CMK (cell line): ENCODE results near the gene EIF2AK2.
A peak's percentile ranks its signal among the peaks of the same experiment; 100 is the strongest.

Source experiments
- DNase-seq: peaks from one replicate; pipeline ENCODE4 v3.0.0-alpha.2; 2010; ENCODE audit warnings: low read depth

Gene EIF2AK2

GRCh38 chr2:37100054-37100453, 56.7 kb downstream of the EIF2AK2 start:
- DNase-seq, result no peak

- DNase-seq, result no peak
These were observed 58.2 kb downstream of the EIF2AK2 start for GRCh38 chr2:37098416-37099118.

GRCh38 chr2:37096568-37096967, 60.2 kb downstream of the EIF2AK2 start:
- DNase-seq, result no peak

GRCh38 chr2:37091873-37092272, 64.9 kb downstream of the EIF2AK2 start:
- DNase-seq, result no peak

- no peak for DNase-seq
These were observed 66.7 kb downstream of the EIF2AK2 start for GRCh38 chr2:37090019-37090477.

- no peak for DNase-seq
These were observed 71.0 kb downstream of the EIF2AK2 start for GRCh38 chr2:37085731-37086147.

GRCh38 chr2:37084797-37085196, 72.0 kb downstream of the EIF2AK2 start:
- DNase-seq, result peak; percentile 20

- peak; percentile 97 for DNase-seq
These were observed 72.6 kb downstream of the EIF2AK2 start, which contains the start of the genes GPATCH11 and HEATR5B for GRCh38 chr2:37083873-37084794. TSS of gene GPATCH11 (plus strand) at chr2:37084518. CDS start at chr2:37088382, 3,864 bp downstream. TSS of gene HEATR5B (minus strand) at chr2:37084372. CDS start at chr2:37083414, 958 bp downstream.

GRCh38 chr2:37080689-37081088, 76.1 kb downstream of the EIF2AK2 start:
- DNase-seq, result no peak

GRCh38 chr2:37080266-37080665, 76.5 kb downstream of the EIF2AK2 start:
- DNase-seq, result no peak

GRCh38 chr2:37070931-37071330, 85.8 kb downstream of the EIF2AK2 start:
- no peak for DNase-seq

GRCh38 chr2:37068686-37069085, 88.1 kb downstream of the EIF2AK2 start:
- no peak for DNase-seq

- no peak for DNase-seq
These were observed 95.0 kb downstream of the EIF2AK2 start for GRCh38 chr2:37061776-37062175.

- DNase-seq, result no peak
These were observed 95.6 kb downstream of the EIF2AK2 start for GRCh38 chr2:37061013-37061711.

- DNase-seq, result no peak
These were observed 96.3 kb downstream of the EIF2AK2 start for GRCh38 chr2:37060446-37060845.

GRCh38 chr2:37059841-37060240, 96.9 kb downstream of the EIF2AK2 start:
- DNase-seq, result no peak

- DNase-seq, result no peak
These were observed 104.0 kb downstream of the EIF2AK2 start for GRCh38 chr2:37052600-37053332.
